H9 (cell line): ENCODE measurements around the gene MCF2L2. TPM values are rescaled to one million over a fixed set of nuclear protein-coding genes. Genes with fewer than 3 reads are reported as not detected.
A peak's percentile ranks its signal among the peaks of the same experiment; 100 is the strongest.

Experiments used
- DNase-seq: peaks from one replicate; pipeline ENCODE4 v3.0.0-alpha.2; 2017
- H2AFZ ChIP-seq: one replicate; pipeline ENCODE4 v1.6.1; 2013; ENCODE audit warnings: mild to moderate bottlenecking, low read length, control low read depth, moderate library complexity
- H2AK5ac ChIP-seq: 2 replicates; pipeline ENCODE4 v1.6.1; 2013; ENCODE audit warnings: low read length, control low read depth, mixed read lengths; ENCODE audit not compliant: insufficient read length
- H2BK120ac ChIP-seq: one replicate; pipeline ENCODE4 v1.6.1; 2013; ENCODE audit warnings: low read depth, mild to moderate bottlenecking, low read length, control low read depth, inconsistent platforms; ENCODE audit not compliant: poor library complexity, severe bottlenecking
- H2BK12ac ChIP-seq: 2 replicates; pipeline ENCODE4 v1.6.1; 2013; ENCODE audit warnings: low read length, control low read depth, mixed read lengths, low read depth; ENCODE audit not compliant: insufficient read length
- H2BK15ac ChIP-seq: 2 replicates; pipeline ENCODE4 v1.6.1; 2013; ENCODE audit warnings: low read depth, low read length, control low read depth
- H2BK20ac ChIP-seq: one replicate; pipeline ENCODE4 v1.6.1; 2013; ENCODE audit warnings: low read depth, mild to moderate bottlenecking, low read length, control low read depth, inconsistent platforms; ENCODE audit not compliant: poor library complexity, severe bottlenecking
- H2BK5ac ChIP-seq: 2 replicates; pipeline ENCODE4 v1.6.1; 2013; ENCODE audit warnings: low read length, control low read depth, mixed read lengths; ENCODE audit not compliant: insufficient read length
- H3K14ac ChIP-seq: 2 replicates; pipeline ENCODE4 v1.6.1; 2013; ENCODE audit warnings: low read length, control low read depth; ENCODE audit not compliant: insufficient read depth
- H3K18ac ChIP-seq: 2 replicates; pipeline ENCODE4 v1.6.1; 2013; ENCODE audit warnings: low read depth, mild to moderate bottlenecking, mixed read lengths, low read length, control low read depth; ENCODE audit not compliant: insufficient read length
- H3K23ac ChIP-seq: 2 replicates; pipeline ENCODE4 v1.6.1; 2013; ENCODE audit warnings: low read length, control low read depth, mixed read lengths, low read depth; ENCODE audit not compliant: insufficient read length
- H3K23me2 ChIP-seq: 2 replicates; pipeline ENCODE4 v1.6.1; 2013; ENCODE audit warnings: low read depth, mild to moderate bottlenecking, mixed read lengths, low read length, control low read depth; ENCODE audit not compliant: insufficient read length, poor library complexity, severe bottlenecking
- H3K27ac ChIP-seq: 2 replicates; pipeline ENCODE4 v1.5.1; 2013; ENCODE audit warnings: low read length, control low read depth, mixed read lengths, low read depth; ENCODE audit not compliant: insufficient read length
- H3K27me3 ChIP-seq: 2 replicates; pipeline ENCODE4 v1.6.1; 2013; ENCODE audit warnings: low read length, control low read depth, inconsistent platforms; ENCODE audit not compliant: insufficient read depth
- H3K4ac ChIP-seq: 2 replicates; pipeline ENCODE4 v1.6.1; 2013; ENCODE audit warnings: low read depth, mild to moderate bottlenecking, control low read depth, inconsistent platforms, low read length, moderate library complexity
- H3K4me1 ChIP-seq: 2 replicates; pipeline ENCODE4 v1.6.1; 2013; ENCODE audit warnings: low read length, control low read depth, inconsistent platforms; ENCODE audit not compliant: insufficient read depth
- H3K4me2 ChIP-seq: 2 replicates; pipeline ENCODE4 v1.6.1; 2013; ENCODE audit warnings: low read length, control low read depth, mixed read lengths; ENCODE audit not compliant: insufficient read length, insufficient read depth
- H3K56ac ChIP-seq: 2 replicates; pipeline ENCODE4 v1.6.1; 2013; ENCODE audit warnings: low read depth, mild to moderate bottlenecking, mixed read lengths, low read length, control low read depth; ENCODE audit not compliant: insufficient read length
- H3K79me1 ChIP-seq: 2 replicates; pipeline ENCODE4 v1.6.1; 2013; ENCODE audit warnings: low read depth, mild to moderate bottlenecking, moderate library complexity, low read length, control low read depth, inconsistent platforms; ENCODE audit not compliant: insufficient read depth, poor library complexity, severe bottlenecking
- H3K79me2 ChIP-seq: 2 replicates; pipeline ENCODE4 v1.6.1; 2013; ENCODE audit warnings: low read length, control low read depth, inconsistent platforms; ENCODE audit not compliant: insufficient read depth
- H3K9ac ChIP-seq: 2 replicates; pipeline ENCODE4 v1.6.1; 2013; ENCODE audit warnings: low read length, control low read depth, mixed read lengths; ENCODE audit not compliant: insufficient read length; ENCODE audit errors: extremely low read depth
- H3K9me3 ChIP-seq: one replicate; pipeline ENCODE4 v1.6.1; 2013; ENCODE audit warnings: low read depth, low read length, inconsistent platforms; ENCODE audit not compliant: control insufficient read depth
- H3T11ph ChIP-seq: one replicate; pipeline ENCODE4 v1.6.1; 2013; ENCODE audit warnings: mild to moderate bottlenecking, low read length, control low read depth, inconsistent platforms
- H4K20me1 ChIP-seq: one replicate; pipeline ENCODE4 v1.6.1; 2013; ENCODE audit not compliant: control insufficient read depth, insufficient read length, insufficient read depth
- H4K5ac ChIP-seq: 2 replicates; pipeline ENCODE4 v1.6.1; 2013; ENCODE audit warnings: low read depth, mild to moderate bottlenecking, mixed read lengths, low read length, control low read depth; ENCODE audit not compliant: insufficient read length
- H4K8ac ChIP-seq: replicated peaks from 2 replicates; pipeline ENCODE4 v1.6.1; 2013; ENCODE audit warnings: low read length, control low read depth, mixed read lengths, low read depth; ENCODE audit not compliant: insufficient read length
- H4K91ac ChIP-seq: 2 replicates; pipeline ENCODE4 v1.6.1; 2013; ENCODE audit warnings: low read depth, mild to moderate bottlenecking, moderate library complexity, mixed read lengths, low read length, control low read depth; ENCODE audit not compliant: insufficient read length
- H3K27ac Mint-ChIP-seq, 3 experiments: 2 replicates in 2 of 3; 3 replicates in 1 of 3; pipeline ENCODE4 v1.8.0; 2020 to 2021; ENCODE audit warnings: mixed read lengths in 3 of 3, mild to moderate bottlenecking in 1 of 3, moderate library complexity in 1 of 3
- H3K27me3 Mint-ChIP-seq: 2 replicates; pipeline ENCODE4 v1.8.0; 2021; ENCODE audit warnings: low read depth, mild to moderate bottlenecking, moderate library complexity, mixed read lengths
- H3K36me3 Mint-ChIP-seq, 3 experiments: 2 replicates in 2 of 3; 3 replicates in 1 of 3; pipeline ENCODE4 v1.8.0; 2020 to 2021; ENCODE audit warnings: low read depth in 3 of 3, mixed read lengths in 3 of 3; ENCODE audit not compliant: insufficient read depth in 1 of 3
- H3K4me1 Mint-ChIP-seq, 2 experiments: 2 replicates each; pipeline ENCODE4 v1.8.0; 2020; ENCODE audit warnings: mixed read lengths in 2 of 2
- H3K4me3 Mint-ChIP-seq, 2 experiments: 2 replicates in 1 of 2; 3 replicates in 1 of 2; pipeline ENCODE4 v1.8.0; 2020 to 2021; ENCODE audit warnings: mild to moderate bottlenecking in 2 of 2, mixed read lengths in 2 of 2, moderate library complexity in 1 of 2
- H3K9me3 Mint-ChIP-seq, 2 experiments: 2 replicates in 1 of 2; 3 replicates in 1 of 2; pipeline ENCODE4 v1.8.0; 2020; ENCODE audit warnings: mild to moderate bottlenecking in 2 of 2, mixed read lengths in 2 of 2, moderate library complexity in 1 of 2
- WGBS: extraction: QIAGEN DNeasy Blood & Tissue Kit; methylation state at CpG from one replicate; pipeline ENCODE4 v1.1.7; 2013; ENCODE audit warnings: missing lambda C conversion rate, low lambda C conversion rate, mixed read lengths; ENCODE audit not compliant: insufficient read length; ENCODE audit errors: extremely low coverage; 5-methylcytosine and 5-hydroxymethylcytosine counted together
- total RNA-seq: library from RNA; stranded (reverse); gene quantifications from 2 replicates; pipeline ENCODE4 v1.2.1, GENCODE V29; 2021
- TF ChIP-seq, protein P1 (sequence below): fragments of 200-600 bp; sonication (generic); conservative IDR thresholded peaks from 3 replicates; pipeline ENCODE4 v1.8.0; 2021; ENCODE audit warnings: antibody characterized with exemption, mild to moderate bottlenecking

Gene MCF2L2
- total RNA-seq, 1 experiment from 2014 or later: 6.4 TPM

DNA sequence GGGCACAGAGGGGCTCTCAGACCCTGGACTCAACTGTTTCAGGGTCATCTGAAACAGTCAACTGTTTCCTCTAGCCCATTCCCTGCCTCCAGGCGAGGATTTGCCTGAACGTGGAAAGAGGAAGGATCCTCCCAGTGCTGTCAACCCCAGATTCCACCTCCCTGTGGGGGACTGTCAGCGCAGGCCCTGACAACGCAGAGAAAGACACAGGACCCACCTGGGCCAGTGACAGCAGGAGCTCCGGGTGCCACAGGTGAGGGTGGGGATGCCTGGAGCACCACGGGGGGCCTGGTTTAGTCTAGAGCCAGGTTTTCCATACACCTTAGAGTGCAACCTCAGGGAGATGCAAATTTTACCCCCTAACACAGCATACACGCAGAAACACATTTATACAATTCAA lies 246.3 kb downstream of the MCF2L2 start:
- Histone ChIP-seq H3K18ac (no peak overlapping the region), H3K4ac (no peak overlapping the region), H3K27me3 (peaks cover 6% of the 10 kb centered on the region; the same call in 1 of the 2 replicates), H3K23ac (no peak overlapping the region), H3K14ac (no peak overlapping the region), H2BK20ac (no peak overlapping the region), H3K23me2 (peaks cover 11% of the 10 kb centered on the region), H3K4me1 (no peaks in the 10 kb centered on the region), H2BK12ac (no peak overlapping the region), H2BK15ac (no peak overlapping the region), H3K27ac (no peak overlapping the region), H2AK5ac (no peak overlapping the region), H3K4me2 (no peak overlapping the region), H4K8ac (no peak overlapping the region), H2BK5ac (no peak overlapping the region), H2AFZ (no peak overlapping the region), H2BK120ac (no peak overlapping the region), H3T11ph (no peak overlapping the region), H4K91ac (no peak overlapping the region), H3K56ac (no peak overlapping the region), H4K20me1 (no peaks in the 10 kb centered on the region), H3K79me1 (no peaks in the 10 kb centered on the region), H3K9me3 (no peaks in the 10 kb centered on the region), H3K9ac (no peak overlapping the region), H3K79me2 (no peaks in the 10 kb centered on the region), H4K5ac (no peak overlapping the region)
- no peaks in the 10 kb centered on the region; a peak in 1 of 5 replicates for H3K9me3 Mint-ChIP-seq
- no peak for DNase-seq
- TF ChIP-seq, protein P1, sequence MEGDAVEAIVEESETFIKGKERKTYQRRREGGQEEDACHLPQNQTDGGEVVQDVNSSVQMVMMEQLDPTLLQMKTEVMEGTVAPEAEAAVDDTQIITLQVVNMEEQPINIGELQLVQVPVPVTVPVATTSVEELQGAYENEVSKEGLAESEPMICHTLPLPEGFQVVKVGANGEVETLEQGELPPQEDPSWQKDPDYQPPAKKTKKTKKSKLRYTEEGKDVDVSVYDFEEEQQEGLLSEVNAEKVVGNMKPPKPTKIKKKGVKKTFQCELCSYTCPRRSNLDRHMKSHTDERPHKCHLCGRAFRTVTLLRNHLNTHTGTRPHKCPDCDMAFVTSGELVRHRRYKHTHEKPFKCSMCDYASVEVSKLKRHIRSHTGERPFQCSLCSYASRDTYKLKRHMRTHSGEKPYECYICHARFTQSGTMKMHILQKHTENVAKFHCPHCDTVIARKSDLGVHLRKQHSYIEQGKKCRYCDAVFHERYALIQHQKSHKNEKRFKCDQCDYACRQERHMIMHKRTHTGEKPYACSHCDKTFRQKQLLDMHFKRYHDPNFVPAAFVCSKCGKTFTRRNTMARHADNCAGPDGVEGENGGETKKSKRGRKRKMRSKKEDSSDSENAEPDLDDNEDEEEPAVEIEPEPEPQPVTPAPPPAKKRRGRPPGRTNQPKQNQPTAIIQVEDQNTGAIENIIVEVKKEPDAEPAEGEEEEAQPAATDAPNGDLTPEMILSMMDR: no peak
- H3K27ac Mint-ChIP-seq: no peak overlapping the region
- H3K27me3 Mint-ChIP-seq: peaks cover 41% of the 10 kb centered on the region
- peaks cover 10 to 24% of the 10 kb centered on the region in 2 experiments for H3K4me1 Mint-ChIP-seq
- no CpG with 5 or more reads among the region's 7 CpGs for WGBS
- H3K4me3 Mint-ChIP-seq: peak overlapping the region in 1 of 2 experiments; percentile 38; a peak in 1 of 5 replicates
- no peaks in the 10 kb centered on the region for H3K36me3 Mint-ChIP-seq
